Endothelial cell of umbilical vein (primary cell): ENCODE data around the gene PGS1. TPM values are rescaled to one million over a fixed set of nuclear protein-coding genes. Genes with fewer than 3 reads are reported as not detected.

Experiments used
- BruUV-seq: library from RNA; stranded (reverse); fragments of 400-500 nt; replicated peaks from 2 replicates; lab custom pipeline; 2021; lab: Mats Ljungman, UMichigan
- CTCF ChIA-PET: fragments of 300-600, 350-600 bp; sonication (Branson Sonifier 250); formaldehyde crosslinking; loops from one replicate; lab custom pipeline; 2021; ENCODE audit warnings: antibody characterized with exemption, inconsistent platforms; lab: Charles Lee
- POLR2A ChIA-PET: fragments of 300-600, 350-600 bp; sonication (Branson Sonifier 250); formaldehyde crosslinking; loops from one replicate; lab custom pipeline; 2021; ENCODE audit warnings: antibody characterized with exemption, inconsistent platforms; lab: Charles Lee
- DNase-seq: peaks from one replicate; pipeline ENCODE4 v3.0.0-alpha.2; 2011; ENCODE audit warnings: low read depth, low spot score
- FAIRE-seq: peaks from 2 replicates; lab custom pipeline; 2011; peaks lifted over from hg19 to GRCh38; lab: Jason Lieb, UNC
- H2AFZ ChIP-seq: 2 replicates; pipeline ENCODE4 v1.6.0; 2012; ENCODE audit warnings: low read depth, low read length, control low read depth, inconsistent platforms
- H3K27ac ChIP-seq: 2 replicates; pipeline ENCODE4 v1.5.1; 2011; ENCODE audit warnings: low read depth, mild to moderate bottlenecking, control low read depth, low read length, moderate library complexity; ENCODE audit not compliant: insufficient read depth
- H3K27me3 ChIP-seq, 2 experiments: 2 replicates each; pipeline versions ENCODE4 v1.6.0 to v1.6.1; 2011; ENCODE audit warnings: low read length in 2 of 2, mixed read lengths in 1 of 2; ENCODE audit not compliant: control insufficient read depth in 2 of 2, insufficient read depth in 2 of 2
- H3K36me3 ChIP-seq, 2 experiments: 2 replicates in 1 of 2; 3 replicates in 1 of 2; pipeline ENCODE4 v1.5.1; 2011; ENCODE audit warnings: low read length in 2 of 2, mild to moderate bottlenecking in 1 of 2, moderate library complexity in 1 of 2; ENCODE audit not compliant: control insufficient read depth in 2 of 2, insufficient read depth in 2 of 2; ENCODE audit errors: extremely low read depth in 1 of 2
- H3K4me1 ChIP-seq: 3 replicates; pipeline ENCODE4 v1.5.1; 2011; ENCODE audit warnings: mild to moderate bottlenecking, low read length; ENCODE audit not compliant: control insufficient read depth, insufficient read depth; ENCODE audit errors: extremely low read depth
- H3K4me2 ChIP-seq: 2 replicates; pipeline ENCODE4 v1.6.1; 2011; ENCODE audit warnings: low read length, control low read depth, mixed read lengths; ENCODE audit not compliant: insufficient read depth
- H3K4me3 ChIP-seq, 3 experiments: fragments of 200-600 bp in 1 of 3; sonication (generic), shearing (Covaris generic) in 1 of 3; replicated peaks in 1 of 3; 2 replicates each; pipeline ENCODE4 v1.5.1; 2011 to 2016; ENCODE audit warnings: control low read depth in 3 of 3, low read length in 3 of 3, mild to moderate bottlenecking in 2 of 3, inconsistent platforms in 1 of 3, low read depth in 1 of 3, moderate library complexity in 1 of 3; ENCODE audit not compliant: insufficient read depth in 1 of 3
- H3K79me2 ChIP-seq: 2 replicates; pipeline ENCODE4 v1.6.0; 2012; ENCODE audit warnings: low read length, inconsistent platforms; ENCODE audit not compliant: control insufficient read depth, insufficient read depth
- H3K9ac ChIP-seq: replicated peaks from 2 replicates; pipeline ENCODE3; 2011; ENCODE audit warnings: low read length, control low read depth; ENCODE audit not compliant: insufficient read depth; ENCODE audit errors: extremely low read depth
- H3K9me1 ChIP-seq: replicated peaks from 3 replicates; pipeline ENCODE4 v1.6.0; 2011; ENCODE audit warnings: mild to moderate bottlenecking, low read length; ENCODE audit not compliant: control insufficient read depth, insufficient read depth; ENCODE audit errors: extremely low read depth
- H3K9me3 ChIP-seq: replicated peaks from 2 replicates; pipeline ENCODE4 v1.5.1; 2012; ENCODE audit warnings: low read length, inconsistent platforms; ENCODE audit not compliant: control insufficient read depth, insufficient read depth
- H4K20me1 ChIP-seq: replicated peaks from 2 replicates; pipeline ENCODE3; 2011; ENCODE audit warnings: mild to moderate bottlenecking, low read length; ENCODE audit not compliant: control insufficient read depth, insufficient read depth; ENCODE audit errors: extremely low read depth
- CTCF ChIP-seq, 2 donors: IDR thresholded peaks; 1 replicate in 1 of 2; 2 replicates in 1 of 2; pipeline ENCODE4 v1.5.1; 2011; ENCODE audit warnings: low read length in 2 of 2, mild to moderate bottlenecking in 2 of 2, moderate library complexity in 2 of 2, control low read depth in 1 of 2, inconsistent platforms in 1 of 2, low read depth in 1 of 2; ENCODE audit not compliant: insufficient read depth in 1 of 2; ENCODE audit errors: extremely low read depth in 1 of 2
- JUN ChIP-seq: IDR thresholded peaks from 2 replicates; pipeline ENCODE4 v1.6.1; 2011; ENCODE audit warnings: borderline replicate concordance, low read depth; ENCODE audit not compliant: insufficient read length, insufficient read depth
- MAX ChIP-seq: IDR thresholded peaks from 2 replicates; pipeline ENCODE4 v1.6.1; 2011; ENCODE audit not compliant: insufficient read depth, insufficient read length
- MYC ChIP-seq: IDR thresholded peaks from one replicate; pipeline ENCODE4 v1.6.1; 2011; ENCODE audit warnings: mild to moderate bottlenecking, low read depth, low read length
- POLR2A ChIP-seq: IDR thresholded peaks from 2 replicates; pipeline ENCODE4 v1.6.1; 2012; ENCODE audit warnings: low read depth, mild to moderate bottlenecking, control low read depth, low read length
- POLR2AphosphoS5 ChIP-seq: IDR thresholded peaks from 2 replicates; pipeline ENCODE4 v1.6.1; 2012; ENCODE audit warnings: low read depth, mild to moderate bottlenecking, control low read depth, low read length, moderate library complexity; ENCODE audit not compliant: insufficient read depth
- dilution Hi-C: fragments of 300-500 bp; cut with MboI; formaldehyde crosslinking; loops from one replicate; pipeline ENCODE4 v1.15.0; 2019; ENCODE audit warnings: low sequenced_read_pairs; ENCODE audit not compliant: extremely low pct_ligation_motif_present
- intact Hi-C: fragments of 100-400 bp; cut with micrococcal nuclease; formaldehyde crosslinking; loops from one replicate; pipeline ENCODE4 v1.10.0; 2022
- polyA plus RNA-seq, 4 experiments: library from polyadenylated mRNA; depleted of rRNA in 3 of 4; stranded (reverse) in 3 of 4; unstranded in 1 of 4; fragments of >200 nt; gene quantifications; 2 replicates each; pipeline versions ENCODE4 v1.2.1 to v1.2.3, GENCODE V29; 2011 to 2012; ENCODE audit warnings: missing spikeins in 1 of 4
- total RNA-seq: library from RNA; stranded (reverse); gene quantifications from 2 replicates; pipeline ENCODE4 v1.2.3, GENCODE V29; 2021

The PGS1 gene
- total and polyA plus RNA-seq, 2 donors (not counting 3 experiments of a cell fraction or from before 2014, with no cell fraction given), result 50.8 to 66.0 TPM

- peak; percentile 95 for FAIRE-seq
Observed at GRCh38 chr17:78359997-78360370, 18.5 kb upstream of the PGS1 start, which contains the start of gene SOCS3. Gene SOCS3 (minus strand): TSS chr17:78360077. CDS start chr17:78359095, 982 bp downstream.

GRCh38 chr17:78360371-78361224 is 17.9 kb upstream of the PGS1 start:
- Histone ChIP-seq H3K4me2 (peak overlapping the region; percentile 62), H3K27ac (peak overlapping the region; percentile 54), H3K9ac (peak overlapping the region; percentile 75), H3K9me1 (no peaks in the 10 kb centered on the region), H3K36me3 (peaks cover 3 to 9% of the 10 kb centered on the region in 2 experiments), H3K4me3 (peak overlapping the region; percentile 28 to 46 (median 39)), H3K27me3 (no peaks in the 10 kb centered on the region), H4K20me1 (no peaks in the 10 kb centered on the region), H3K79me2 (peaks cover 24% of the 10 kb centered on the region), H3K4me1 (peaks cover 36% of the 10 kb centered on the region), H2AFZ (peak overlapping the region; percentile 49), H3K9me3 (no peaks in the 10 kb centered on the region)
- POLR2A ChIA-PET, result interaction anchor here (0.8 to 2.3 kb wide), 13 partner anchors 14 to 59 kb away, joined by 3 to 12 read pairs (median 4); no protein-coding TSS in a partner anchor
- BruUV-seq, result no TSS peak
- intact Hi-C loops (loop anchor here (1.0 to 5.0 kb wide), 9 partner anchors 14 to 347 kb away; no protein-coding TSS in a partner anchor), dilution Hi-C loops (no loop called here)
- TF ChIP-seq MYC (no peak), MAX (no peak), CTCF (IDR thresholded peaks at IDR 0.05; ENCODE audit: extremely low read depth in 1 of 2, insufficient read depth in 1 of 2, low read depth in 1 of 2, low read length in 2 of 2) (peak; percentile 90 to 98)
- peak; percentile 84 for DNase-seq
- CTCF ChIA-PET, result interaction anchor here (0.6 to 5.7 kb wide), 36 partner anchors 9 to 350 kb away, joined by 3 to 184 read pairs (median 10); partner anchors contain the start of gene PGS1
- peak; percentile 84 for FAIRE-seq

More at GRCh38 chr17:78359997-78360370, 18.5 kb upstream of the PGS1 start, which contains the start of gene SOCS3:
- Histone ChIP-seq H3K9me1 (no peaks in the 10 kb centered on the region), H2AFZ (peak within 1 kb of the TSS; percentile 49), H3K4me2 (peak within 1 kb of the TSS; percentile 75), H3K9ac (peak within 1 kb of the TSS; percentile 92), H3K79me2 (peaks cover 24% of the 10 kb centered on the region), H3K9me3 (no peaks in the 10 kb centered on the region), H3K27me3 (no peaks in the 10 kb centered on the region), H3K4me3 (peak within 1 kb of the TSS; percentile 48 to 63 (median 54)), H3K36me3 (peaks cover 3 to 9% of the 10 kb centered on the region in 2 experiments), H3K27ac (peak within 1 kb of the TSS; percentile 84), H4K20me1 (no peaks in the 10 kb centered on the region), H3K4me1 (peaks cover 34% of the 10 kb centered on the region)
- TF ChIP-seq JUN, result no peak
- peak; percentile 96 for TF ChIP-seq POLR2A
- peak; percentile 98 for TF ChIP-seq POLR2AphosphoS5
- DNase-seq, result peak; percentile 98
- dilution Hi-C loops (no loop called here), intact Hi-C loops (loop anchor here (1.0 to 5.0 kb wide), 9 partner anchors 14 to 347 kb away; no protein-coding TSS in a partner anchor)
- POLR2A ChIA-PET, result interaction anchor here (0.8 to 2.3 kb wide), 13 partner anchors 15 to 109 kb away, joined by 3 to 12 read pairs (median 4); no protein-coding TSS in a partner anchor
- CTCF ChIA-PET, result interaction anchor here (0.6 to 5.7 kb wide), 21 partner anchors 13 to 110 kb away, joined by 3 to 184 read pairs (median 16); partner anchors contain the start of gene PGS1
- BruUV-seq, result no TSS peak
